HG03565 (cell line): ENCODE data around the gene HLA-DOA.

ENCODE experiments used
- ATAC-seq: cut with Tn5 transposase; IDR thresholded peaks from one replicate; pipeline ENCODE4 v1.9.1; 2021; ENCODE audit warnings: mild to moderate bottlenecking, moderate library complexity; ENCODE audit not compliant: unreplicated experiment

The HLA-DOA gene

DNA sequence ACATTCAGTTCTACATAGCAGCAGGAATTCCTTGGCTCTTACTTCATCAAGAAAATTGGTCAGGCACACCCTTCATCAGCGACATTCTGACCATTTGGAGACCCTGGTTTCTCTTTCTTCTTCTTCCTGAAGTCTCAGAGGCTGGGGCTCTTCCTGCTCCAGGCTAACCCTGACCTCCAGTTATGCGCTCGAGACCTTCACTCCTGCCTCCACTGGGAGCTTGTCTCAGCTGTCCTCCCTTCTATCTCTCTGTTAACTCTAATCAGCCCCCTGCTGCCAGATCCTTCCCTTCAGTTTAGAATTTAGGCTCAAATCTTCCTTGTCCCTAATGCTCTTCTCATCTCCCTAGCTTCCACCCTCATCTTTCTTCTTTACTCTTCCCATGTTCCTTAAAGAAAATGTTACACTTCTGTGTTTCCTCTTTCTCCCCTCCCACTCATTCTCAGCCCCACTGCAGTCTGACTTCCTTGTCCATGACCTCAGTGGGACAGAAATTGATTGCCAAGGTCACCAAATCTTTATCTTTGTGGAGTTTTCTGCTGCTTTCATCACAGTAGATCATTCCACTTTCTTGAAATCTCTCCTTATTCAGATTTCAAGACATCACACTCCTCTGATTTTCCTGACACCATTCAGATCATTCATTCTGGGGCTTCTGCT lies 8.4 kb upstream of the HLA-DOA start:
- ATAC-seq = no peak

DNA sequence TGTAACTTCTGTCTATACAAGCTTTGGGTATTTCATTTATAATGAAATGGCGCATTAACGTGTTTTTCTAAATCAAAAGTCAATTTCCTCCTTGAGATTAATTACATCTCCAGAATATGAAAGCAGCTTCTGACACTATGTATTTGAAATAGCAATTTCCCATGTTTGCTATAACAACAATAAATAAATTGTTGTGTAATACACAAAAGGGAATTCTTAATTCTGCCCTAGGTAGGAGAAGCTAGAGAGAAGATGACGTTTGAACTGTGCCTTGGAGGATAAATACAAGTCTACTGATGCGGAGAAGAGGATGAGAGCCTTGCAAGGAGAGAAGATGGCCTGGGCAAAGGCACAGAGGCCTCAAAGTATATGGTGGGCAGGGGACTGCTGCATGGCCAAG lies 7.6 kb upstream of the HLA-DOA start:
- no peak for ATAC-seq

DNA sequence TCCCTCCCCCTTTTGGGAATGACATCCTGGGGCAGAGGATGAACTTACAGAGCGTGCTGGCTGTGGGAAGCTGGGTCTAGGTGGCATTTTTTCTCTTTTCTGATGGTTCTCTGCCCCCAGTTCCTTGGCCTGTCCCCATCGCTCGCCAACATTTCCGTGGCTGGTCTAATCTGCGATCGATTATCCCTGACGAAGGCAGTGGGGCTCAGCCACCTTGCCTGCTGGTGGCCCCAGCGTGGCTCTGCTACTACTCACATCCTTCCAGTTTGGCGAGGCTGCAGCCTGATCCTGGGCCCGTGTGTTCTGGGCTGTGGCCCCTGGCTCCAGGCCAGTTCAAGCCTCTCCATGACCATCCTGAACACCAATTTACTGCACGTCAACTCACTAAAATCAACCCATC lies 6.4 kb upstream of the HLA-DOA start:
- no peak for ATAC-seq

DNA sequence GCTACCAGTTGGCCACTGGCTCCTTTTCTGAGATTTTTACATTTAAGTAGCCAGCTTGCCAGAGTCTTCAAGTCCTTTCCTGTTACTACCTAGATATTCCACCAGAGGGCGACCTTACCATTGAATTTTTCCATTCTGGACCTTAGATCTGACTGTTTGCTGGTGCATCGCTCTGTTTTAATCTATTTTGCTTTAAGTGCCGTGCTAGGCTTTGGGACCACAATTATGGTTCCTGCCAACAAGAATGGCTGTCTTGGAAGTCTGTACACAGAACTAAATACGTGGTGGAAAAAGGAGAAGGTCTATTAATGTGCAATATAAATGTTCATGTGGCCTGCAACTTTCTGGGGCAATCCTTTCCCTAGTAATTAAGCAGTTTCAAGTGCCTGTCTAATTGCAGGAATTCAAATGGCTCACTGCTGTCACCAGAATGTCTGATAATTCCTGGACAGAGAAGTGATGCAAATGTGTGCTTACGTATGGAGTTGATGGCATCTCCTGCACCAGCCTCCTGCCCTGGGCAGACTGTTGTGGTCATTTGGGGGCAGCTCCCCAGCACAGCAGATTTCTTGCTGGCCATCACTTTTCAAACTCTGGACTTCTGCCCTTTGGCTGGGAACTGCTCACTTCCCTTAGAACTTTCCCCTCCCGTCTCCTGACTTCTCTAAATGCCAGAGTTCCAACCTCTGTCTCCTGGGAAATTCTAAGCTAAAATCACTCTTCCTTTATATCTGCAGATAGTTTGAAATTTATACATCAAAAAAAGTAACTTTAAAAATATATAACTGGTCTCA lies 5.6 kb upstream of the HLA-DOA start:
- no peak for ATAC-seq

DNA sequence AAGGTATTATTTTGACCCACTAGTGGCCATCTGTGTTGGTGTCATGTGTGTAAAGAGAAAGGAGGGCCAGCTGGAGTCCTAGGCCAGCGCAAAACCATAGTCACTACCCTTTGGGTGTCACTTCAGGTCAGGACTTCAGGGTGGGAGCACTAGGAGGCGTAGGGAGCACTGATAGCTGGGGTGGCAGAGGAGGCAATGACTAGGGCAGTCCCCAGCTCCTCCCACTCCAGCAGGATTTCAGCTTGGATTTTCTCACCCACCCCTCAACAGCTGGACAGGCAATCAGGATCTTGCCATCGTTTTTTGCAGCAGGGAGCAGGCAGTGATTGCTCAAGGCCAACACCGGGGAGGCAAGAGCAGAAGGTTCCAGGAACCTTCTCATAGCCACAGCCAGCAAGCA lies 4.2 kb upstream of the HLA-DOA start:
- ATAC-seq = no peak

DNA sequence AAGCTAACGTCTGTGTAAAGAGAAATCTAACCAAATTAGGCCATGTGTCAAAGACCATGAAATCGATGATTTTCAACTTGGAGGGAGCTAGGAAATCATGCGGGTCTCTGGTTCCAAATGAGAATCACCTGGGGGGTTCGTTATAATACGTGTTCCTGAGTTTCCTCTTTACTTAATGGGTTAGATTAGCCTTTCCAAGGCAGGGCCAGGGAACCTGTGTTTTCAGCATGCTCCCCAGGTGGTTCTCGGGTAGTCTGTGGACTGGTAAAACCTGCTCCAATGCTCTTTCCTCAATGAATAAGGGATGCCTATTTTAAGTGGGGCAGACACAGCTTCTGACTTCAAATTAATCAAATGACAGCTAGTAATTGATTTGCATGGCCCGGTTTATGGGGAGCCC lies 965 bp upstream of the HLA-DOA start:
- no peak for ATAC-seq

DNA sequence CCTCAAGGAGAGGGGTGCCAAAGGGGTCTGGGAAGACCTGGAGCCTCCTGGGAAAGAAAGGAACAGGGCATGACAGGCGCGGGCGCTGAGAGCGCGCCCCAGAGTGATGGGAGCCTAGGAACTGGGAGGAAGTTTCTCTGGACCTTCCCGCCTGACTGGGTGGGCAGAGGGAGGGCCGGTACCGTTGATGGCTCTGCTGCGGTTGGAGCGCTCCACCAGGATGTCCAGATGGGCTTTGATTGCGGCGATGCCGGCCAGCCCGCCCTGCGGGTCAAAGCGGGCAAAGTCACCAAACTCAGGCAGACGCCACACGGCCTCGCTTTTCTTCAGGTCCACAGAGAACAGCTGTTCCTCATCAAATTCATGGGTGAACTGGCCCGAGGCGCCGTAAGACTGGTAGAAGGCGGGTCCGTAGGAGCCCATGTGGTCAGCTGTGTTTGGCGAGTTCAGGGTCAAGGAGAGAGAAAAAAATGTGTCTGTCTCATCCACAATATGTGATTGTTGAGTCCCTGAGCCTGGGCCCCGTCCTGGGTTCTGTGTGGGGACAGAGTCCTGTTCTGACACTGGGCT lies 1.5 kb downstream of the HLA-DOA start:
- ATAC-seq = no peak

DNA sequence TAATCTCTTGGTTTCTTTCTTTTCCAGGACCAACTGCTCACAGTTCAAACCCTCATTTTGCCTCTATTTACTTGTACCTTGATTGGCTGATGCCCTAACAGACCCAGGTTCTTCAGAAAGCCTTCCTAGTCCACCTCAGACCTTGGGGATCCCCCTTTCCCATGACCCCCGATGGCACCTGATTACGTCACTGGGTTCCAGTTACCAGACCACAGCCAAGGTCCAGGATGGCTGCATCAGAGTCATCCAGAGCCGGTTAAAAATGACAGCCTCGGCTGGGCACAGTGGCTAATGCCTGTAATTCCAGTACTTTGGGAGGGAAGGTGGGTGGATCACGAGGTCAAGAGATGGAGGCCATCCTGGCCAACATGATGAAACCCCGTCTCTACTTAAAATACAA lies 4.5 kb downstream of the HLA-DOA start:
- no peak for ATAC-seq

DNA sequence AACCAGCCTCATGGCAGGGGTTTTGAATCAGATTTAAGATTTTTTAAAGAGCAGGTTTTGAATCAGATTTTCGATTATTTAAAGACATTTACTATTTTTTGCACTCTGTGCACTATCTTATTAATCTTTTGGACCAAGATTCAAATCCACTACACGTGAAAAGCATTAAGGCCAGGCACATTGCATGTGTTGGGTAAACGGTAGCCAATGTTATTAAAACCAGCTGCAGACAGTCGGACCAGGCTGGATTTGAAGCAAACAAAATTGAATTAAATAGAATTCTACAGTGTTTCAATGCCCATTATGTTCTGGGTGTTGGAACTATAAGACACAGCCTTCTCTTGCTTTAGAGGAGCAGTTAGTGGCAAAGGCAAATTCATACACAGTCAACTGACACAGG lies 7.7 kb downstream of the HLA-DOA start:
- no peak for ATAC-seq

DNA sequence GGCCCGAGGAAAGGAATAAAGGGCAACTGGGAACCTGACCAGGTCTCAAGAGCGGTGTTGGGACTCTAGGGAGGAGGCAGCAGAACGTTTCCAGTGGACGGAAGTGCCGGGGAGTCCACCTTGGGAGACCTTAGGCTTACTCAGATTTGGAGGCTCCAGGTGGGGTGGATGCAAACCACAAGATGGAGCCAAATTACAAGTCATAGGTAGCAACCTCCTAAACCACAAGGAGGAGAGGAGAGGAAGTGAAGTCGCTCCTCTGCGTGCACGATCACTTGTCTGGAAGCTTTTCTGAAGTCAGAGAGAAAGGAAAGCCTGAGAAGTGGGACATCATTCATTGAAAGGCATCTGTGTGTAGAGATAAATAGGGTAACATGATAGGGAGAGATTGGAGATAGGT lies 9.3 kb downstream of the HLA-DOA start:
- no peak for ATAC-seq

DNA sequence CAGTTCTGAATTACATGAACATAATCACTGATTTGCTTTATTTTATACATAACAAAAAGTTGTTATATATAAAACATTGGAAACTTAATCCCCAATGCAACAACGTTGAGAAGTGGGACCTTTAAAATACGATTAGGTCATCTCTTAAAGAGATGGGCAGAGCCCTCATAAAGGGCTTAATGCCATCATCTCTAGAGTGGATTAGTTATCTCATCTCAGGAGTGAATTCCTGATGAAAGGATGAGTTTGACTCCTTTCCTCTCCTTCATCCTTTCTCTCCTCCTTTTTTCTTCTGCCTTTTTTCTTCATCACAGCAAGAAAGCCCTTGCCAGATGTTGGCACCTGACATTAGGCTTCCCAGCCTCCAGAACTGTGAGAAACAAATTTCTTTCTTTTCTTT lies 13.9 kb downstream of the HLA-DOA start:
- no peak for ATAC-seq

DNA sequence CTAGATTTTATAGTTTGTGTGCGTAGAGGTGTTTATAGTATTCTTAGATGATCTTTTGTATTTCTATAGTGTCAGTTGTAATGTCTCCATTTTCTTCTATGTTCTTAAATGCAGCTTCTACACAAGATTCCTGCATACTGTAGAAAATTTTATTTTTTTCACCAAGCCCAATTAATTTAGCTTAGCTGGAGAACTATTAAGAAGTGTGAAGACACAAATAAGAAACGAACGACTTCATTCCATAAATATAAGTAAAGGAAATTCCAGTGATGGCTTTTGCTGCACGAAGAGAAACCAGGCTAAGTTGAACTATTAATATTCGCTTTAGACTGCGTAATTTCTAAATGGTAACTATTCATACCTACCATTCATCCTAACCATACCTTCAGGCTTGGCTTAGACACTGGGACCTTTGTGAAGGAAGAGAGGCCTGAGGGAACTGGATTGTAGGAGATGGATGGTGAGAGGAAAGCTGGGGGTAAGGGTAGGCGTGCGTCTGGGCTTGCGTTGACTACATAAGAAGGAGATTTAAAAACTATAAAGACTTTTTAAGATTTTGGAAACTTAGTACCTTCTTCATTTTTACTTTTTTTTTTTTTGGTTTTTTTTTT lies 15.9 kb downstream of the HLA-DOA start:
- ATAC-seq = no peak

DNA sequence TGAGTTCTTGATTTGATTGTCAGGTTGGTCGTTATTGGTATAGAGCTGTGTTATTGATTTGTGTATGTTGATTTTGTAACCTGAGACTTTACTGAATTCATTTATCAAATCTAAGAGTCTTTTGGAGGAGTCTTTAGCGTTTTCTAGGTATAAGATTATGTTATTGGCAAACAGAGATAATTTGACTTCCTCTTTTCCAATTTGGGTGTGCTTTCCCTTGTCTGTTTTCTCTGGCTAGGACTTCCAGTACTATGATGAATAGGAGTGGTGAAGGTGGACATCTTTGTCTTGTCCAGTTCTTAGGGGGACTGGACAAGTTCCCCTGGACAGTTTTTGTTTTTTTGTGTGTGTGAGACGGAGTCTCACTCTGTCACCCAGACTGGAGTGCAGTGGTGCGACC lies 17.4 kb downstream of the HLA-DOA start:
- no peak for ATAC-seq

DNA sequence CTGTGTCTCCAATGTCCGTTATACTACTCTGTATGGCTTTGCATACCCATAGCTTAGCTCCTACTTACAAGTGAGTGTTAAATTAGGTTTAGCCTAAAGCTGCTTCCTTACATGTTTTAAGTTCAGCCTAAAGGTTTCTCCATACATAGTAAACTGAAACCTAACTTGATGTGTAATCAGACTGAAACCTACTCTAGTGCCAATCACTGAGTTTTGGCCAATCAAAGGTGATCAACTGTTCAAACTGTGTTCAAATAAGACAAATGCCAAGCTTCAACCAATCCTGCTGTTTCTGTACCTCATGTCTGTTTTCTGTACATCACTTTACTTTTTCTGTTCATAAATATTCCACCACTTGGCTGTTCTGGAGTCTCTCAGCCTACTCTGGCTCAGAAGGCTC lies 20.0 kb downstream of the HLA-DOA start:
- ATAC-seq = no peak

DNA sequence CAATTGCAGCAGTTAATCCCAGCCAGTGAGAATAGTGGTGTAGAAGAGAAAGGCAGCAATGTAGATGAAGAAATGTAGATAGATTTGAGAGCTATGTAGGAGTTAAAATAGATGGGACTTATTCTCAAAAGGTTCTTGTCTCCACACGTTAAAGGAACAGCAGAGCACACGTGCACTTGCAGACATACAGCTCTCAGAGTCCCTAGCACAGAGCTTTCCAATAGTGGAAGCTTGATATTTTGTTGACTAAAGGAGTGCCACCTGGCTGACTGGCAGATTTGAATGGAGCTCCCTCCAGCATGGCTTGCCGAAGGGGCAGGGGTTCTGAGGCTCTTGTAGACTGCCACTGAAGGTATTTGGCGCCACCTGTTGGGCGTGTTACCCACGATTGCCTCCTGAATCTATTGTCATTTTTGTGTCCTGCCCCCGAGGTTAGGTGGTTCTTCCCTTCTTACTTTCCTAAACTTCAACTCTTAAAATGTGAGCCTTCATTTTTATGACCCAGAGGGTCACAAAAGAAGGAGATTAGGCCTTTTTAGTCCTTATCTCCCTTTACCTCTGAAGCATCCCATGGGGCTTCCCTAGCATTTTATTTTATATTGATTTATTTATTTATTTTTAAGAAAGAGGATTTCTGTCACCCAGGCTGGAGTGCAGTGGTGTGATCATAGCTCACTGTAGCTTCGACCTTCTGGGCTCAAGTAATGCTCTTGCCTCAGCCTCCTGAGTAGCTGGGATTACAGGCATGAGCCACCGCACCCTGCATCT lies 24.6 kb downstream of the HLA-DOA start:
- no peak for ATAC-seq

DNA sequence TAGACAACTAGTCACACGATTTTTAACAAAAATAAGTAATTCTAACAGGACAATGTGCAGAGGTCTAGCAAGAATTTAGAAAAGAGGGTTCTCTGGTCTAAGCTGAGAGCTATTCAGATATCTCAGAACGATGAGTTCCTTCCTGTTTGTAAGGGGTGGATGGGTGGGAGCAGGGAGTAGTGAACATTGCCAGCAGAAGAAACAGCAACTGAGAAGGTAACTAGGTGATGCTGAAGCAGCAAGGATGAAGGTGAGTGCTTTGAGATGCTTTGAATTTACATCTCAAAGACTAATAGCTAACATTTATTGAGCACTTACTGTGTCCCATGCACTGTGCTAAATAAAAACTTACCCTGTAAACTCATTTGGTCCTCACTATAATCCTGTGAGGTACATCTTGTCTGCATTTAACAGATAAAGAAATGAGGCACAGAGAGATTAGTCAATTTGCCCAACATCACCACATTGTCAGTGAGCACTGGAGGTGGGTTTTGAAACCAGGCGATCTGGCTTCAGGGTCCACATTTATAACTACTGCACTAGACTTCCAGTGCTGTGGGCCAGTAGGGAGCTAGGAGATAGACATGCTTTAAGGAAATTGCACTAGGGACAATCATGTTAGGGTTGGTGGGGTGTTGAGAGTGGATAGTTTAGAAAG lies 25.3 kb downstream of the HLA-DOA start:
- no peak for ATAC-seq

DNA sequence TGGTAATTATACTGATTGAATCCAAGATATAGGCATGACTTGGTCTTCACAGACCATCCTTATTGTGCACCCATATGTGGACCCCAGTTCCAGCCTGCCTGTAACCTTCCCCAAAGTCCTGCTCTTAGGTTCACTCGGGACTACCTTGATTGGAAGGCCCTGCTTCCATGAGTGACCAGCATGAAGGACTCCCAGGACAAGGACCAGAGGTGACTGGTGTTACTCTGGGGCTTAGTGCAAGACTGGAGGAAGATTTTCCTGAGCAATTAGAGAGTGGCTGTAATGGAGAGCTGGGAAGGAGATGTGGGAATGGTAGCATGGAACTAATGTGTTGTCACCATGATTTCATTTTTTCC lies 25.9 kb downstream of the HLA-DOA start:
- ATAC-seq = no peak

DNA sequence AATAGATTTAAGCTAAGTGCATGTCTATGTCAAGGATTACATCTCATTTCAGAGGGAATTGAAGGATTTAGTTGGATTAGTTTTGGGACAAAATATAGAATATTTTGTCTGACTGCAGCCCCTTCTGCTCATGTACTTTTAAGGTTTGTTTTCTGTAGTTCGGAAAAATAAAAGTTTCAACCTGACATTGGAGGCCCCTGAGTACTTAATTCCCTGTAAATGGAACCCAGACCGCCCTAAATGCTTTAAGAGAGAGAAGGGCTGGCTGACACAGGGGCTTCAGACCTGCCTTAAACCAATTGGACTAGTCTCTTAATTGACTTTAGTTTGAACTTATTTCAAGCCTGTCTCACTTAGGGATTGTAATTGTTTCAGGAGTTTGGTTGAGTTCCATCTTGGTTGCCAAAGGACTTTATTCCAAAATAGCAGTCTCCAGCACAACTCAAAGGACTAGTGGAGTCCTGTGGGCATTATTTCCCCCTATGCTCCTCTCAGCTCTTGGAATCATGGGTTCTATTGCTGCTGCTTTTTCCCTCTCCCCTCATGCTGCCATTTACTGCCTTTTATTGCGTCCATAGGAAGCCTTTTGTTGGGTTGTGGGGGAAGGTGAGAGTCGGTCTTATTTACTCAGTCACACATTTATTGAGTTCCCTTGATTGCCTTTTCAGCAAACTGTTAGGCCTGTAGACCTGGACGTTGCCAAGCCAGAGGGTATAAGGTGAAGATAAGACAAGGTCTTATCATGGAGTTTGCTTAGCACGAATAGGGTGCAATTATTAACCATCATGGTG lies 26.5 kb downstream of the HLA-DOA start:
- no peak for ATAC-seq

DNA sequence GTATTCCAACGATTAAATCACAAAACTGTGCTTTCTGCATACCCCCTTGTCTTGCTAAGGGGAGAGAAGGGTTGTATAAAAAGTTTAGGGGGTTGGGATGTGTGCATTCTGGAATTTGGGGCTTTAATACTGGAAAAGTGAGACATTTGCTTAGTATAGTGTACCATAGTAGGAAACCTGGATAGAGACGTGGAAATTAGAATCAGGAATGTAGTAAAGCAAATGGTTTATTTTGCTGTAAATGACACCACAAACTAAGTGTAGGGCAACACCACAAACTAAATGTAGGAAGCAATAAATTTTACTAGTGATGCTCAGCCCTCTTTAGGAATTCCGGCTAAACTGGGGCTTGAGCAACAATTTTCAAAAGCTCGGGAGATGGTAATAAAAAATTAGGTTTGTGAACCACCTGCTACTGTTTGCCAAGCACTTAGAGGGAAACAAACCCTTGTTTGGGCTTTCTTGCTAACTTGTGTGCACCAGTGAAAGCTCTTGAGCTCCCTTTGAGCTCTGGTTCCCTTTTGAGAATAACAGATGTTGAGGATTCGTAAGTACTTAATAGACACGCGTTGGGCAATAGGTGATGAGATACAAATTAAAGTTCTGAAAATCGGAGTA lies 27.2 kb downstream of the HLA-DOA start:
- no peak for ATAC-seq
